Measurements from ENCODE around the gene GALM. TPM values are rescaled to one million over a fixed set of nuclear protein-coding genes. Genes with fewer than 3 reads are reported as not detected.

GALM gene
- total RNA-seq, 4 donors from 2014 or later, result 9.2 to 17.1 (median 13.2) TPM

- H3K9me3 ChIP-seq, result no peaks in the 10 kb centered on the region
- ATAC-seq, result no peak
- TF ChIP-seq EP300 (IDR thresholded peaks at IDR 0.05) (no peak), POLR2A (IDR thresholded peaks at IDR 0.05) (no peak), CTCF (IDR thresholded peaks at IDR 0.05) (no peak), POLR2AphosphoS5 (IDR thresholded peaks at IDR 0.05) (no peak)
- H3K4me1 ChIP-seq, result peaks cover 0 to 43% (median 11%) of the 10 kb centered on the region in 3 donors
- H3K36me3 ChIP-seq, result no peaks in the 10 kb centered on the region
- no peaks in the 10 kb centered on the region for H3K27me3 ChIP-seq
- 92 to 100% methylated on average over 8 to 16 of the region's 16 CpGs for WGBS, 2 donors (ENCODE audit: low coverage in 1 of 2)
- no peak overlapping the region for H3K4me3 ChIP-seq
- no peak overlapping the region for H3K27ac ChIP-seq
These were observed 3.0 kb downstream of the GALM start for GRCh38 chr2:38668779-38669479.

- Histone ChIP-seq H3K4me3 (no peak overlapping the region), H3K4me1 (peaks cover 0 to 30% (median 11%) of the 10 kb centered on the region in 3 donors), H3K27me3 (no peaks in the 10 kb centered on the region), H3K9me3 (no peaks in the 10 kb centered on the region), H3K36me3 (peaks cover 0 to 7% of the 10 kb centered on the region in 2 donors), H3K27ac (no peak overlapping the region)
- ATAC-seq, result no peak
- no peak for TF ChIP-seq POLR2A (IDR thresholded peaks at IDR 0.05)
- no peak for TF ChIP-seq POLR2AphosphoS5 (IDR thresholded peaks at IDR 0.05)
- TF ChIP-seq EP300 (IDR thresholded peaks at IDR 0.05), result no peak
- no peak for TF ChIP-seq CTCF (IDR thresholded peaks at IDR 0.05)
- WGBS, 2 donors (ENCODE audit: low coverage in 1 of 2), result 83 to 87% methylated on average over 5 to 6 of the region's 6 CpGs
These were observed 5.4 kb downstream of the GALM start for GRCh38 chr2:38671303-38671702.

- H3K4me3 ChIP-seq, result no peak overlapping the region
- H3K36me3 ChIP-seq, result peaks cover 0 to 13% of the 10 kb centered on the region in 2 donors
- H3K27me3 ChIP-seq, result no peaks in the 10 kb centered on the region
- 79 to 83% methylated on average over 2 of the region's 2 CpGs for WGBS, 2 donors (ENCODE audit: low coverage in 1 of 2)
- H3K9me3 ChIP-seq, result no peaks in the 10 kb centered on the region
- ATAC-seq, result no peak
- H3K4me1 ChIP-seq, result peaks cover 0 to 24% (median 8%) of the 10 kb centered on the region in 3 donors
- no peak for TF ChIP-seq POLR2A (IDR thresholded peaks at IDR 0.05)
- no peak for TF ChIP-seq POLR2AphosphoS5 (IDR thresholded peaks at IDR 0.05)
- no peak for TF ChIP-seq CTCF (IDR thresholded peaks at IDR 0.05)
- no peak for TF ChIP-seq EP300 (IDR thresholded peaks at IDR 0.05)
- H3K27ac ChIP-seq, result no peak overlapping the region
These were observed 6.0 kb downstream of the GALM start for GRCh38 chr2:38671946-38672345.

- ATAC-seq, result no peak
- peaks cover 0 to 16% (median 4%) of the 10 kb centered on the region in 3 donors for H3K4me1 ChIP-seq
- no peaks in the 10 kb centered on the region for H3K27me3 ChIP-seq
- H3K36me3 ChIP-seq, result peaks cover 0 to 21% of the 10 kb centered on the region in 2 donors
- WGBS, 2 donors (ENCODE audit: low coverage in 1 of 2), result 78 to 90% methylated on average over 6 to 8 of the region's 8 CpGs
- no peak overlapping the region for H3K27ac ChIP-seq
- no peak for TF ChIP-seq CTCF (IDR thresholded peaks at IDR 0.05)
- TF ChIP-seq EP300 (IDR thresholded peaks at IDR 0.05), result no peak
- TF ChIP-seq POLR2AphosphoS5 (IDR thresholded peaks at IDR 0.05), result no peak
- TF ChIP-seq POLR2A (IDR thresholded peaks at IDR 0.05), result no peak
- H3K4me3 ChIP-seq, result no peak overlapping the region
- H3K9me3 ChIP-seq, result no peaks in the 10 kb centered on the region
These were observed 6.8 kb downstream of the GALM start for GRCh38 chr2:38672445-38673391.
